CD4-positive, alpha-beta T cell (primary cell): ENCODE data around the gene SCN8A. TPM values are rescaled to one million over a fixed set of nuclear protein-coding genes. Genes with fewer than 3 reads are reported as not detected.

ENCODE experiments used
- ATAC-seq: fragments of 200-7000 bp; cut with Tn5 transposase; one replicate; pipeline ENCODE4 v1.10.0; 2022; ENCODE audit warnings: mild to moderate bottlenecking; ENCODE audit not compliant: poor library complexity
- CTCF ChIA-PET: fragments of 350-600 bp; sonication (Branson Sonifier 250); formaldehyde crosslinking; loops from one replicate; lab custom pipeline; 2021; ENCODE audit warnings: antibody characterized with exemption, inconsistent platforms; lab: Charles Lee
- POLR2A ChIA-PET: fragments of 350-600 bp; sonication (Branson Sonifier 250); formaldehyde crosslinking; loops from one replicate; lab custom pipeline; 2021; ENCODE audit warnings: antibody characterized with exemption, inconsistent platforms; lab: Charles Lee
- DNase-seq, 14 experiments: peaks; one replicate each; pipeline ENCODE4 v3.0.0-alpha.2; 2013 to 2020; ENCODE audit warnings: mixed read lengths in 2 of 14
- H3K27ac ChIP-seq, 2 donors: one replicate each; pipeline versions ENCODE4 v1.5.1 to v1.7.0; 2013; ENCODE audit warnings: low read length in 2 of 2, low read depth in 1 of 2, mild to moderate bottlenecking in 1 of 2
- H3K27me3 ChIP-seq, 2 experiments: 1 replicate in 1 of 2; 2 replicates in 1 of 2; pipeline versions ENCODE4 v1.6.1 to v1.7.0; 2013; ENCODE audit warnings: low read length in 2 of 2, control low read depth in 1 of 2, mild to moderate bottlenecking in 1 of 2, moderate library complexity in 1 of 2; ENCODE audit not compliant: insufficient read depth in 2 of 2, control insufficient read depth in 1 of 2
- H3K36me3 ChIP-seq: one replicate; pipeline ENCODE4 v1.6.1; 2013; ENCODE audit warnings: low read length, control low read depth; ENCODE audit not compliant: insufficient read depth
- H3K4me1 ChIP-seq: one replicate; pipeline ENCODE4 v1.6.1; 2013; ENCODE audit warnings: low read length, control low read depth; ENCODE audit not compliant: insufficient read depth
- H3K4me3 ChIP-seq: one replicate; pipeline ENCODE4 v1.5.1; 2013; ENCODE audit warnings: mild to moderate bottlenecking, low read length, moderate library complexity
- H3K9me3 ChIP-seq, 2 experiments: 1 replicate in 1 of 2; 2 replicates in 1 of 2; pipeline versions ENCODE4 v1.6.1 to v1.7.0; 2013; ENCODE audit warnings: low read length in 2 of 2, mild to moderate bottlenecking in 2 of 2, control low read depth in 1 of 2, moderate library complexity in 1 of 2; ENCODE audit not compliant: control insufficient read depth in 1 of 2, insufficient read depth in 1 of 2
- H3K27ac Mint-ChIP-seq: one replicate; pipeline ENCODE4 v1.8.0; 2020; ENCODE audit warnings: mixed read lengths
- H3K27me3 Mint-ChIP-seq: one replicate; pipeline ENCODE4 v1.8.0; 2021; ENCODE audit warnings: mixed read lengths
- H3K36me3 Mint-ChIP-seq: one replicate; pipeline ENCODE4 v1.8.0; 2021; ENCODE audit warnings: low read depth, mixed read lengths
- H3K4me1 Mint-ChIP-seq: one replicate; pipeline ENCODE4 v1.8.0; 2021; ENCODE audit warnings: low read depth, mixed read lengths
- H3K4me3 Mint-ChIP-seq: one replicate; pipeline ENCODE4 v1.8.0; 2020; ENCODE audit warnings: mild to moderate bottlenecking, mixed read lengths
- H3K9me3 Mint-ChIP-seq: one replicate; pipeline ENCODE4 v1.8.0; 2020; ENCODE audit warnings: mixed read lengths
- intact Hi-C, 2 experiments: fragments of 100-400 bp; cut with DNase I in 1 of 2; cut with micrococcal nuclease in 1 of 2; formaldehyde crosslinking; loops; one replicate each; pipeline versions ENCODE4 v1.15.1 to v1.9.0; 2023 to 2025; cut with DNase I, micrococcal nuclease
- total RNA-seq, 174 experiments: library from RNA in 2 of 174; stranded (reverse) in 2 of 174; gene quantifications; one replicate each; pipeline ENCODE4 v1.2.3 and lab custom pipeline; 2021 to 2026
- TF ChIP-seq, protein P1 (sequence below): fragments of 200-600 bp; IDR thresholded peaks from one replicate; pipeline ENCODE4 v1.8.0; 2022; ENCODE audit warnings: antibody characterized with exemption, mild to moderate bottlenecking

The SCN8A gene
- total RNA-seq, 2 experiments from 2014 or later = 0.14 to 0.36 TPM

GRCh38 chr12:51669271-51669670, 78.2 kb downstream of the SCN8A start:
- Mint-ChIP-seq H3K27me3 (peaks cover 4% of the 10 kb centered on the region), H3K27ac (no peak overlapping the region), H3K9me3 (no peaks in the 10 kb centered on the region), H3K4me1 (peaks cover 10% of the 10 kb centered on the region), H3K4me3 (no peak overlapping the region), H3K36me3 (no peaks in the 10 kb centered on the region)
- Histone ChIP-seq H3K27ac (no peak overlapping the region), H3K36me3 (no peaks in the 10 kb centered on the region), H3K4me3 (no peak overlapping the region), H3K27me3 (no peaks in the 10 kb centered on the region), H3K9me3 (no peaks in the 10 kb centered on the region), H3K4me1 (no peaks in the 10 kb centered on the region)
- TF ChIP-seq, protein P1, sequence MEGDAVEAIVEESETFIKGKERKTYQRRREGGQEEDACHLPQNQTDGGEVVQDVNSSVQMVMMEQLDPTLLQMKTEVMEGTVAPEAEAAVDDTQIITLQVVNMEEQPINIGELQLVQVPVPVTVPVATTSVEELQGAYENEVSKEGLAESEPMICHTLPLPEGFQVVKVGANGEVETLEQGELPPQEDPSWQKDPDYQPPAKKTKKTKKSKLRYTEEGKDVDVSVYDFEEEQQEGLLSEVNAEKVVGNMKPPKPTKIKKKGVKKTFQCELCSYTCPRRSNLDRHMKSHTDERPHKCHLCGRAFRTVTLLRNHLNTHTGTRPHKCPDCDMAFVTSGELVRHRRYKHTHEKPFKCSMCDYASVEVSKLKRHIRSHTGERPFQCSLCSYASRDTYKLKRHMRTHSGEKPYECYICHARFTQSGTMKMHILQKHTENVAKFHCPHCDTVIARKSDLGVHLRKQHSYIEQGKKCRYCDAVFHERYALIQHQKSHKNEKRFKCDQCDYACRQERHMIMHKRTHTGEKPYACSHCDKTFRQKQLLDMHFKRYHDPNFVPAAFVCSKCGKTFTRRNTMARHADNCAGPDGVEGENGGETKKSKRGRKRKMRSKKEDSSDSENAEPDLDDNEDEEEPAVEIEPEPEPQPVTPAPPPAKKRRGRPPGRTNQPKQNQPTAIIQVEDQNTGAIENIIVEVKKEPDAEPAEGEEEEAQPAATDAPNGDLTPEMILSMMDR = no peak
- no peak for DNase-seq
- no peak for ATAC-seq
- intact Hi-C loops = no loop called here
- POLR2A ChIA-PET = no interaction called here
- CTCF ChIA-PET = no interaction called here

DNA sequence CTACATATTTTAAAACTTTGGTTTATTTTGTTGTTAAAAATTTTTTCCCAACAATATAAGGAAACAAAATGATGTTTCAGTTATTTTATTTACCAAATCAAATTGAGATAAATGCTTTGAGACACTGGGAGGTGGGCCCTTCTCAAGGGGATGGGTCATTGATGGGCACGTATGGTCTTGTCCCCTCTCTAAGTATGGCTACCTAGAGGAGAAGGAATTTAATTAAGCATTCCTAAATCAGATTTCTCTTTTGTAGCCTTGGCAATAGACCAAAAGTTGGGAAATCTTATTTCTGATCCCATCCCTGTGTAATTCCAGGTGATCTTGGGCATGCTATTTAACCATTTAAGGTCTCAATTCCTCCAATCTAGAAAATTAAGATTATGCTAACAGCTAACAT, 79.0 kb downstream of the SCN8A start:
- Histone ChIP-seq H3K27ac (no peak overlapping the region), H3K9me3 (no peaks in the 10 kb centered on the region), H3K27me3 (no peaks in the 10 kb centered on the region), H3K4me1 (no peaks in the 10 kb centered on the region), H3K4me3 (no peak overlapping the region), H3K36me3 (no peaks in the 10 kb centered on the region)
- H3K27ac Mint-ChIP-seq = no peak overlapping the region
- no peak for ATAC-seq
- no peaks in the 10 kb centered on the region for H3K9me3 Mint-ChIP-seq
- no peak overlapping the region for H3K4me3 Mint-ChIP-seq
- ChIA-PET CTCF (no interaction called here), POLR2A (no interaction called here)
- H3K36me3 Mint-ChIP-seq = no peaks in the 10 kb centered on the region
- no peak for DNase-seq
- peaks cover under 1% of the 10 kb centered on the region for H3K27me3 Mint-ChIP-seq
- peaks cover 10% of the 10 kb centered on the region for H3K4me1 Mint-ChIP-seq
- intact Hi-C loops = loop anchor here in 1 of 2 experiments (10.0 kb wide), 1 partner anchor 245 kb away; the partner anchor contains the start of gene SLC4A8
- TF ChIP-seq, protein P1 = no peak

DNA sequence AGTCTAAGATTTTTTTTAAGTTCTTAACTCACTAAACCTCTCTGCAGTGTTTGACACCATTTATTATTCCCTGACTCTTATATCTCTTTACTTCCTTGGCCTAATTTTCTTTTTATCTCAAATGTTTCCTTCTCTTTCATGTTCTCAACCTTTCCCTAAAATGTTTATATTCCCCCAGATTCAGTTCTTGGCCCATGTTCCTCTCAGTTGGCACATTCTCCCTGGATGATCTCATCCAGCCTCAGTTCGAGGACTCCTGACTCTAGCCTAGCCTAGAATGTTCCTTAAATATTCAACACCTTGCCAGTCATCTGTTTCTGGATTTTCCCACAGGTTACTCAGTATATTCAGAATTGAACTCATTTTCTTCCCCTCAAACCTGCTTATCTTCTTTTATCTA, 81.3 kb downstream of the SCN8A start:
- H3K9me3 Mint-ChIP-seq = no peaks in the 10 kb centered on the region
- DNase-seq (no peak), ATAC-seq (no peak)
- H3K27ac ChIP-seq = no peak overlapping the region
- intact Hi-C loops = loop anchor here in 1 of 2 experiments (10.0 kb wide), 1 partner anchor 248 kb away; the partner anchor contains the start of gene SLC4A8
- H3K4me3 ChIP-seq = no peak overlapping the region
- H3K27me3 Mint-ChIP-seq = no peaks in the 10 kb centered on the region
- H3K36me3 ChIP-seq = no peaks in the 10 kb centered on the region
- no peaks in the 10 kb centered on the region for H3K9me3 ChIP-seq
- H3K27me3 ChIP-seq = no peaks in the 10 kb centered on the region
- H3K27ac Mint-ChIP-seq = no peak overlapping the region
- peaks cover 10% of the 10 kb centered on the region for H3K4me1 Mint-ChIP-seq
- ChIA-PET POLR2A (no interaction called here), CTCF (no interaction called here)
- no peaks in the 10 kb centered on the region for H3K36me3 Mint-ChIP-seq
- no peak overlapping the region for H3K4me3 Mint-ChIP-seq
- TF ChIP-seq, protein P1 = no peak
- H3K4me1 ChIP-seq = no peaks in the 10 kb centered on the region
